ENCODE data around the gene AP5Z1.

AP5Z1 gene, protein sequence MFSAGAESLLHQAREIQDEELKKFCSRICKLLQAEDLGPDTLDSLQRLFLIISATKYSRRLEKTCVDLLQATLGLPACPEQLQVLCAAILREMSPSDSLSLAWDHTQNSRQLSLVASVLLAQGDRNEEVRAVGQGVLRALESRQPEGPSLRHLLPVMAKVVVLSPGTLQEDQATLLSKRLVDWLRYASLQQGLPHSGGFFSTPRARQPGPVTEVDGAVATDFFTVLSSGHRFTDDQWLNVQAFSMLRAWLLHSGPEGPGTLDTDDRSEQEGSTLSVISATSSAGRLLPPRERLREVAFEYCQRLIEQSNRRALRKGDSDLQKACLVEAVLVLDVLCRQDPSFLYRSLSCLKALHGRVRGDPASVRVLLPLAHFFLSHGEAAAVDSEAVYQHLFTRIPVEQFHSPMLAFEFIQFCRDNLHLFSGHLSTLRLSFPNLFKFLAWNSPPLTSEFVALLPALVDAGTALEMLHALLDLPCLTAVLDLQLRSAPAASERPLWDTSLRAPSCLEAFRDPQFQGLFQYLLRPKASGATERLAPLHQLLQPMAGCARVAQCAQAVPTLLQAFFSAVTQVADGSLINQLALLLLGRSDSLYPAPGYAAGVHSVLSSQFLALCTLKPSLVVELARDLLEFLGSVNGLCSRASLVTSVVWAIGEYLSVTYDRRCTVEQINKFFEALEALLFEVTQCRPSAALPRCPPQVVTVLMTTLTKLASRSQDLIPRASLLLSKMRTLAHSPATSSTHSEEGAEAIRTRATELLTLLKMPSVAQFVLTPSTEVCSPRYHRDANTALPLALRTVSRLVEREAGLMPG

DNA sequence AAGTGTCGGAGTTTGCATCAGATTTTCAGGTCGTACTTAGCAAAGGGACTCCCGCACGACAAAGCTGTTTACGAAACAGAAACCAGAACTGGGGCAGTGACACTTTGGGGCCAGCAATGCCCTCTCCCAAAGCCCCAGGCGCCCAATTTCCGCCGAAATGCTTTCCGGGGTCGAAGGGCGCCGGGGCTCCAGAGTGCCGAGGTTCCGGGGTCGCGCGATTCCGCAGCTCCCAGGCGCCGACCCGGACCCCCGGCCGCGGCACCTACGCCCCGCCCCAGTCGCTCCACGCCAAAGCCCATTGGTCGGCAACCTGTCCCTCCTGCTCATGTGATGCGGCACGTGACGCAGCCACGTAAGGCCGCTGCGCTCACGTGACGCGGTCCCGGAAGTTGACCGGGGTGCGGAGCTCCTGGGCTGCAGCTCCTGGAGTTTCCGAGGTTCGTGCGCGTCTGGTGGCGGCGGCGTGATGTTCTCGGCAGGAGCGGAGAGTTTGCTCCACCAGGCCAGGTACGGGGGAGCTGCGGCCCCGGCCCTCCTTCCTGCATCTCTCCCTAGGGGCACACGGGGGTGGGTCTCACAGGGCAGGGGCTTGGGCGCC lies at the start of gene AP5Z1:
Gene AP5Z1 (plus strand): TSS at position 374 of the 598 bp plus-strand sequence. CDS start 93 bp downstream, at position 467.
- TF ChIP-seq, protein P1, sequence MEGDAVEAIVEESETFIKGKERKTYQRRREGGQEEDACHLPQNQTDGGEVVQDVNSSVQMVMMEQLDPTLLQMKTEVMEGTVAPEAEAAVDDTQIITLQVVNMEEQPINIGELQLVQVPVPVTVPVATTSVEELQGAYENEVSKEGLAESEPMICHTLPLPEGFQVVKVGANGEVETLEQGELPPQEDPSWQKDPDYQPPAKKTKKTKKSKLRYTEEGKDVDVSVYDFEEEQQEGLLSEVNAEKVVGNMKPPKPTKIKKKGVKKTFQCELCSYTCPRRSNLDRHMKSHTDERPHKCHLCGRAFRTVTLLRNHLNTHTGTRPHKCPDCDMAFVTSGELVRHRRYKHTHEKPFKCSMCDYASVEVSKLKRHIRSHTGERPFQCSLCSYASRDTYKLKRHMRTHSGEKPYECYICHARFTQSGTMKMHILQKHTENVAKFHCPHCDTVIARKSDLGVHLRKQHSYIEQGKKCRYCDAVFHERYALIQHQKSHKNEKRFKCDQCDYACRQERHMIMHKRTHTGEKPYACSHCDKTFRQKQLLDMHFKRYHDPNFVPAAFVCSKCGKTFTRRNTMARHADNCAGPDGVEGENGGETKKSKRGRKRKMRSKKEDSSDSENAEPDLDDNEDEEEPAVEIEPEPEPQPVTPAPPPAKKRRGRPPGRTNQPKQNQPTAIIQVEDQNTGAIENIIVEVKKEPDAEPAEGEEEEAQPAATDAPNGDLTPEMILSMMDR (IDR thresholded peaks at IDR 0.05; ENCODE audit: control extremely low read depth, extremely low read depth, low read depth, missing control alignments): no peak
- peak; percentile 99 for DNase-seq (ENCODE audit: extremely low spot score)
- ChIA-PET CTCF (interaction anchor here (0.9 to 3.4 kb wide), 10 partner anchors 11 to 310 kb away, joined by 3 to 35 read pairs (median 4); no protein-coding TSS in a partner anchor), POLR2A (interaction anchor here (0.7 to 1.9 kb wide), 7 partner anchors 9 to 591 kb away, joined by 3 to 9 read pairs (median 5); no protein-coding TSS in a partner anchor)

DNA sequence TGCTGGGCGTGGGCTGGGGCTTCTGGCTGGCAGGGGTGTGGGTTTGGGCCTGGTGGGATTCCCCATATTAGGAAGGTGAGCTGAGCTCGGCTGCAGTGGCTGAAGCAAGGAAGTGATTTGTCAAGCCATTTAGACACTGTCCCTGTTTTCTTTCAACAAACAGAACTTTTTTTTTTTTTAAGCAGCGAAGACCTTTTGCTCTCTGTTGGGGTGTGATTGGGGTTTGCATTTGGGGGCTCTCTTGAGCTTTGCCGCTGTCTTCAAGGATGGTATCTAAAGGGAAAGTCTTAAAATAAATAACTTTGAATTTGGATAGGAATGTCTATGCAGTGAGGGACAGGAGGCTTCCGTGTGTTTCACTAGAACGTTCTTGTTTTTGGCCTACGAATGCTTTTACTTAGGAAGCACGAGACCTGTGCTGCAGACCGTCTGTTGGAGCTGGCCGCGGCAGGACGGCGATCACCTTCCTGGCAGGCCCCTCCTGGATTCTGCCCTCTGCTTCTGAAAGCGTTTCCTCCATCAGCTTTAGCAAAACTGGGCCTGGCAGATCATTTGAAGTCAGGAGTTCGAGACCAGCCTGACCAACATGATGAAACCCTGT lies 49.5 kb upstream of the AP5Z1 start:
- ChIA-PET CTCF (interaction anchor here (1.0 to 3.3 kb wide), 3 partner anchors 9 to 15 kb away, joined by 3 to 8 read pairs (median 3); no protein-coding TSS in a partner anchor), POLR2A (interaction anchor here (0.6 to 0.7 kb wide), 2 partner anchors 8 to 18 kb away, joined by 3 to 4 read pairs; no protein-coding TSS in a partner anchor)
- TF ChIP-seq, protein P1 (IDR thresholded peaks at IDR 0.05; ENCODE audit: control extremely low read depth, extremely low read depth, low read depth, missing control alignments): no peak
- no peak for DNase-seq (ENCODE audit: extremely low spot score)

DNA sequence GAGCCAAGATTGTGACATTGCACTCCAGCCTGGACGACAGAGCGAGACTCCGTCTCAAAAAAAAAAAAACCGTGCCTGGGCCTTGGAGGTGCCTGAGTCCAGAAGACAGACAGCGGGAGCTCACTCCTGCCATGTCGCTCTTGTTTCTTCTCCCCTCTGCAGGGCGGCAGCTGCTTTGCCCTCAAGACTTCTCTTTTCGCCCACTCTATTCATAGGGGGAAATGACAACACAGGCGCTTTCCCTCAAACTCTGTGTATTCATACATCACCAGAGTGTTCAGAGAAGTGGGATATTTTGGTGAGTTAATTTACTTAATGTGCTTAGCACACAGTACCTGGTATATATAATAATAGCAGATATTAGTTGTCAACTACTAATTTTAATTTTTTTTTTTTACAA lies 48.9 kb upstream of the AP5Z1 start:
- CTCF ChIA-PET: interaction anchor here (1.0 to 3.3 kb wide), 2 partner anchors 9 to 15 kb away, joined by 3 to 8 read pairs; no protein-coding TSS in a partner anchor
- no peak for DNase-seq (ENCODE audit: extremely low spot score)
- POLR2A ChIA-PET: no interaction called here
- TF ChIP-seq, protein P1 (IDR thresholded peaks at IDR 0.05; ENCODE audit: control extremely low read depth, extremely low read depth, low read depth, missing control alignments): no peak

DNA sequence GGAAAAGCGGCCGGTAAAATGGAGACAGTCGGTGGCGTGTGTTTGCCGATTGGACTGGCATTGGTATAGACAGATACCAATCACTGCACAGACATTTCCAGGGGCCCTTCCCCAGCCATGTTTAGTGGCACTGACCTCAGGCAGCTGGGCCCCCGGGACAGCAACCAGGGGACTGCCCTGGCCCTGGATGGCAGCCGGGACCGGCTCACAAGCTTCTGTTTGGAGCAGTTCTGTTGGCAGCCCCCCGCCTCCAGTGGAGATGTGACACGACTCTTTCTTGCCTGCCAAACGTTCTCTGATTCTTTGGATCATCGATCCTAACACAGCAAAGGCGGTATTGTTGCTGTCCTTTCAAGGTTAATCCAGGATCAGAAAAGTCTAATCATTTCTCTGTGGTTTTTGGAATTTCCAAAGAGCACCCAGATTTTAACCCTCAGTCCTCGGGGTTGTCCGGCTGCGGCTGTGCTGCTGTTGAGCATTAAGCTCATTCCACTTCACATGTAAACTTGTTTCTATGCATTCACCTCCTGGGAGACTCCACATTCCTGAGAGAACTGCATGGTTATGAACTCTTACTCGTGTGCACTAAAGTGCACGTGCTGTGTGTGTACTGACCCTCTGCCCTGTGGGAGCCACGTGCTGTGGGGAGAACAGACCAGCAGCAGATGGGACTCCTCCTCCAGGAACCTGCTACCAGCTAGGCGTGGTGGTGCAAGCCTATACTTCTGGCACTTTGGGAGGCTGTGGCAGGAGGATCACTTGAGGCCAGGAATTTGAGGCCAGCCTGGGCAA lies 47.3 kb upstream of the AP5Z1 start:
- DNase-seq (ENCODE audit: extremely low spot score): no peak
- TF ChIP-seq, protein P1 (IDR thresholded peaks at IDR 0.05; ENCODE audit: control extremely low read depth, extremely low read depth, low read depth, missing control alignments): no peak
- POLR2A ChIA-PET: no interaction called here
- CTCF ChIA-PET: no interaction called here

DNA sequence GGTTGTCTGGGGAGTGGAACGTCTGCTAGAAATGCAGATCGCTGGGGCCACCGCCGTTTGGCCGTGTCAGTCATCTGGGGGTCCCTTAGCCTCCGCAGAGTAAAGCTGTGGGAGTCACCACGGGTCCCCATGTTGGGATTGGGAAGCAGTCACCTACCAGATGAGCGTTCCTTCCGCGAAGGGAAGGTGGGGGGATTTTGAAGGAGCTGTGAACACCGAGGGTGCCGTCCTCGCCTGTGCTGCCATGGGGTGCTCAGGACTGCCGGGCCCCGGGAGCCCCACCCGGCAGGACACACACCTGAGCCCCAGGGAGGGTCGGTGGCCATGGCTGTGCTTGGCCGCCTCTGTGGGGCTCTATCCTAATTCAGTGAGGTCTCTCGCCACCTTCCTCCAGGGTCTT lies 46.2 kb upstream of the AP5Z1 start:
- POLR2A ChIA-PET: no interaction called here
- CTCF ChIA-PET: interaction anchor here (0.9 to 1.4 kb wide), 2 partner anchors 14 to 15 kb away, joined by 3 to 4 read pairs; no protein-coding TSS in a partner anchor
- TF ChIP-seq, protein P1 (IDR thresholded peaks at IDR 0.05; ENCODE audit: control extremely low read depth, extremely low read depth, low read depth, missing control alignments): no peak
- DNase-seq (ENCODE audit: extremely low spot score): no peak
